DMS79 treated with DMSO at 0.1 percent for 48 hours (cell line): ENCODE results near the gene FGFR1OP2.
A peak's percentile ranks its signal among the peaks of the same experiment; 100 is the strongest.

Experiments
- DNase-seq: peaks from one replicate; lab custom pipeline; 2025; lab: John Stamatoyannopoulos, UW

Gene FGFR1OP2

GRCh38 chr12:27003421-27004381 lies 65.4 kb downstream of the FGFR1OP2 start:
- DNase-seq: no peak

GRCh38 chr12:27005495-27005894 lies 67.2 kb downstream of the FGFR1OP2 start:
- no peak for DNase-seq

DNA sequence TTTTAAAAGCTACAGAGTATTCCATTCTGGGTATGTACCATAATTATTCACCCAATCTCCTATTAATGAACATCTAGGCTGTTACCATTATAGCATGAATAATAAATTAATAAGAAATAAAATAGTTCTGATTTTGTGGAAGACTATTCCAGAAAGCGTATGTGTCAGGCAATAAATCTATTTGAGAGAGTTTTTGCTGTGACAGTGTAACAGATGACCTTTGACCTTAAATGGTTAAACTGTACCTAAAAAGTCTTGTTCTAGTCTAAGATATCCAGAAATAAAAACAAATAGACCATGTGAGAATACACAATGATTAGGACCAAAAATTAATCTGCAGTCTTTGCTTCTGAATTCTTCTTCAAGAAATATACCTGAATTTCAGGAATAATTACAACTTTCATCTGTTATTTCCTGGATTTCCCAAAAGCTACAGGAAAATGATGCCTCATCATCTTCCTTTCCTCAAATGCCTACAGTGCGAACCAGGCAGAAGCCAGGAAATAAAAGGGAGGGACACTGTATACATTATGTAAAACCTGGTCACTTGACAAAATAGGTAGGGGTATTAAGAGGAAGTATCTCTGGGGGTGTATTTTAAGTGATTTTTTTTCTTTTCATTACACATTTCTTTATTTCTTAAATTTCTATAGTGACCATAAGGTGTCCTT lies 68.7 kb downstream of the FGFR1OP2 start:
- no peak for DNase-seq

DNA sequence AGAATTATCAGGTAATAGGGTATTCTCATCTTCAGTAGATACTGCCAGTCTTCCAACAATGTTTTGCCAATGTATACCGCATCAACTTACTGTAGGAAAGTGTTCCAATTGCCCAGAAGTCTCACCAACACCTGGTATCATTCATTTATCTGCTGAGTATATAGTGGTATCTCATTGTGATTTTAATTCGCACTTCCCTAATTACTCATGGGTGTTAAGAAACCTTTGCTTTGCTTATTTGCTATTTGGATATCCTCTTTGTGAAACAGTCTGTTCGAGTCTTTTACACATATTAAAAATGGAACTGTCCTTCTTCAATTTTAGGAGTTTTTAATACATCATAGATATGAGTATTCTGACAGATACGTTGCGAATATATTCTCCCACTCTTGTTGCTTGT lies 69.8 kb downstream of the FGFR1OP2 start:
- no peak for DNase-seq

DNA sequence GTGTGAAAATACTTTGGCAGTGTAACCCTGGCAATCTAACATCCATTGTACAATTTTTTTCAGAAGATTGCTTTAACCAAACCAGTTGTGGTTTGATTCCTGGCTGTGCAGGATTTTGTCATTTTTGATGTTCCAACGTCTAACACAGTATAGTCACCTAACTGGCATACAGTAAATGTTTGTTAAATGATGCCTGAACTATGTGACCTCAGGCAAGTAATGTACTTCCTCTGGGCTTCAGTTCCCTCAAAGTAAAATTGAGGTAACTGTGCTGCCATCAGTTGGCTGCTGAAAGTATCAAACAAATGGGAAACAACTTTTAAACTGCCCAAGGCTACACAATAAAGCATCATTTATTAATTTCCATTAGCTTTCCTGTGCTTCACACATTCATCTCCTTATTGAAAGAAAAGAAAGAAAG lies 71.6 kb downstream of the FGFR1OP2 start:
- no peak for DNase-seq

GRCh38 chr12:27012239-27012981 lies 74.1 kb downstream of the FGFR1OP2 start:
- DNase-seq: no peak

DNA sequence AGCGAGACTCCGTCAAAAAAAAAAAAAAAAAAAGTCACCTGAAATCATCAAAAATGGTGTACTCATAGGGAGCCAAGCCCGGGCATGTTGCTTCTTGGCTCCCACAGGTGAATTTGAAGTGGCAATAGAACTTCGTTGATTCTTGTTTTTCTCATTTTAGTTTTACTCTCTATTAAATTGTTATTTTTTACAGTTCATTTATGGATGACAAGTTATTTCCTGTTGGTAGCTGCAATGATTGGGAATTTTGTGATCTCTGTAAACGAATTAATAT lies 74.6 kb downstream of the FGFR1OP2 start:
- DNase-seq: peak; percentile 50

GRCh38 chr12:27013611-27014084 lies 75.4 kb downstream of the FGFR1OP2 start:
- peak; percentile 55 for DNase-seq

DNA sequence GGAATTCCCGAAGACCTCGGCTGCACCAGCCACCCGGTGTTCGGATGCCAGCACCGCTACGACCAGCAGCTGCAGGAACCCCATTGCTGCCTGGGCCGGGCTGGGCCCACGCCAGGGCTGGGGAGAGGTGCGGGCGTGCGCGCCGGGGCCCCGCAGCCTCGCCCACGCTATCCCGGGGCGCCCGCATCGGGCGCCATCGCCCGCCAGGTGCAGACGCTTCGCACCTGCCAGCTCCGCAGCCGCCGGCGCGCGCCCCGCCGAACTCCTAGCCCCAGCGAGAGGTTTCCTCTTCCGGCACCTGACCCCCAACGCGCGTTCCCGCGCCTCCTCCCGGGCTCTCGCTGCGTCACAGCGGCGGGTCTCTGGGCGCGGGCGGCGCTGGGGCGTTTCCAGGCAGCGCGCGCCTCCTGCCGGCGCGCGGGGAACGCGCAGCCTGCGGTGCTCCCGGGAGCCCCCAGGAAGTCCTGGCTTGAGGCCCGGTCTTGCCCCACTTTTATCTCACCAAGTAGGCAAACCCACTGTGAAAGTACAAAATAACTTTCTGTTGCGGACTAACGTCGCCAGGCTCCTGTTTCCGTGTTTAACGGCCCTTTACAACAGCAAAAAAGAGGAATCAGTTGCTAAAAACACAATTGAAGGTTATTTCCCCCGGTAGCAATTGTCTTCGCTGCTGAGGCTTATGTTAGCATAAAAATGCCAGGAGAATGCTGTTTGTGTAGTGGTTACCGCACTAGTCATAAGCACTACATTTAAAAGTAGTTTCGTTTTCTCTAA lies 76.0 kb downstream of the FGFR1OP2 start, which contains the start of gene TM7SF3:
Gene TM7SF3, minus strand, starts transcription at position 300 of the 774 bp plus-strand sequence. Its CDS starts 216 bp downstream, at position 84.
- DNase-seq: peak; percentile 82

DNA sequence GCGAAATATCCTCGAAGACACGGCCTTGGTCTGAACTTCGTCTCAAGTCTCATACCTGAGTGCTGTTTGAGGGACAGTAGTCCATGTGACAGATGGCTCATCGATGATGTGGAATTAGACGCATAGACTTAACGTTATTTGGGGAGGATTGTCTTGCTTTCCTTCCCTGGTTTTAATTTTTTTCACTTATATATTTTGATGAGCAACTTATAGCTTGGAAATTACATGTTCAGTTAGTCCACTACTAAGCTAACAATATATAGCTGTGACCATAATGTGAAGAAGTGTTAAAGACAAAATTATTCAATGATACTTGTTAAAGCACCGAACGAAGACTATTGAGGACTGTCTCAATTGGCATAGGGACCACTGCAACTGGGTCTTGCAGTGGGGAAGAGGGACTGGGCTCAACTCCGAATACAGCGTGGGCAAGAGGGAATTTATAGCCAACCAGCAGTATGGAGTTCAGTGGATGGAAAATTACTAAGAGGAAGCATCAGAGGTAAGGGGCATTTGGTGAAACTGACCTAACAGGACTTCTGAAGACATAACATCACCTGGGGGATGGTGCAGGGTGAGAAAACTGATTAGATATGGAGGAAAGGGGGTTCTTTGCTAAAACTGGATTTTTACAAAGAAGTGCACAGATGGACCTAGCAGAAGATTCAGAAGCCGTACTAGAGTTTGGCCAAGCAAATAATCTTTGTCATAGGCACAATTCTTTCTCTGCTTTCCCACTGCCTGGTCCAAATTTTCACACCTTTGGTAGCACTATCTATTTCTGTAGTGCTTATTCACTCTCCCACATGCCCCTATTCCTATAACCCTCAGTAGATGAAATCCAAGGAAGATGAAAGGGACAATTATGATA lies 76.8 kb downstream of the FGFR1OP2 start:
- no peak for DNase-seq

DNA sequence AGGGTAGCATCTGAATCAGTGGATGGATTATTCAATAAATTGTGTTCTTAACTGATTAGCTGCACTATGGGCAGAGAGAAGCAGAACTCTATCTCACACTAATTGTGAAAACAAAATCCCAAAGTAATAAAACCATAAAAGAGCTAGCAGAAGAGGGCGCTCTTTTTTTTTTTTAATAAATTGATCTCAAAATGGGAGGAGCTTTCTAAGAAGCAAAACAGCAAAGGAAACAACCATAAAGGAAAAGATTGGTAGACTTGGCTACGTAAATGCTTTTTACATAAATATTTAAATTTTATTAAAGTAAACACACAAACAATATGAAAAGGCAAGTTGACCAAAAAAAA lies 77.4 kb downstream of the FGFR1OP2 start:
- DNase-seq: peak; percentile 24
